HL-60 (cell line): ENCODE data around the gene ASB10.

Experiments used
- CTCF ChIP-seq: IDR thresholded peaks from one replicate; pipeline ENCODE4 v1.5.1; 2011; ENCODE audit warnings: low read length, control low read depth, inconsistent platforms; ENCODE audit not compliant: insufficient read depth
- GABPA ChIP-seq: IDR thresholded peaks from 2 replicates; pipeline ENCODE4 v1.6.1; 2012; ENCODE audit warnings: low read depth
- POLR2AphosphoS5 ChIP-seq: IDR thresholded peaks from 2 replicates; pipeline ENCODE4 v1.6.1; 2012; ENCODE audit warnings: low read depth
- REST ChIP-seq: IDR thresholded peaks from 2 replicates; pipeline ENCODE4 v1.6.1; 2012; ENCODE audit warnings: low read depth; ENCODE audit not compliant: insufficient replicate concordance
- SPI1 ChIP-seq: IDR thresholded peaks from 2 replicates; pipeline ENCODE4 v1.6.1; 2012; ENCODE audit warnings: low read depth, mild to moderate bottlenecking, borderline replicate concordance

- TF ChIP-seq CTCF (no peak), REST (no peak), GABPA (no peak), POLR2AphosphoS5 (no peak), SPI1 (no peak)
Observed at GRCh38 chr7:151137791-151138152, 49.3 kb downstream of the ASB10 start.
